Subcutaneous abdominal adipose tissue (tissue), 5 donors: ENCODE measurements around the gene PTPN14.
"Not testable (repeated sequence)": the region's sequence is repeated elsewhere in the genome, so short reads cannot be mapped to it uniquely, and the experiment has no call there.

Source experiments
- H3K27ac ChIP-seq: one replicate; pipeline ENCODE4 v1.7.0; 2013; ENCODE audit warnings: low read depth, mild to moderate bottlenecking, inconsistent platforms, low read length, moderate library complexity
- H3K27me3 ChIP-seq, 5 donors: one replicate each; pipeline ENCODE4 v1.7.0; 2013; ENCODE audit warnings: low read length in 5 of 5, inconsistent platforms in 1 of 5; ENCODE audit not compliant: control insufficient read depth in 5 of 5, insufficient read depth in 4 of 5
- H3K36me3 ChIP-seq, 5 donors: one replicate each; pipeline ENCODE4 v1.7.0; 2013; ENCODE audit warnings: low read length in 5 of 5; ENCODE audit not compliant: control insufficient read depth in 5 of 5, insufficient read depth in 5 of 5
- H3K4me1 ChIP-seq, 5 donors: one replicate each; pipeline ENCODE4 v1.7.0; 2013; ENCODE audit warnings: low read length in 5 of 5, mild to moderate bottlenecking in 3 of 5, moderate library complexity in 1 of 5; ENCODE audit not compliant: control insufficient read depth in 5 of 5, insufficient read depth in 5 of 5
- H3K4me3 ChIP-seq, 5 donors: one replicate each; pipeline ENCODE4 v1.7.0; 2013; ENCODE audit warnings: low read length in 5 of 5, low read depth in 1 of 5
- H3K9ac ChIP-seq, 5 donors: one replicate each; pipeline ENCODE4 v1.7.0; 2013; ENCODE audit warnings: low read length in 5 of 5, mild to moderate bottlenecking in 4 of 5, moderate library complexity in 3 of 5
- H3K9me3 ChIP-seq, 5 donors: one replicate each; pipeline ENCODE4 v1.7.0; 2013; ENCODE audit warnings: low read length in 5 of 5; ENCODE audit not compliant: control insufficient read depth in 5 of 5
- donor health status: healthy.
- donor health status: healthy.
- donor health status: healthy.
- donor health status: healthy.
- donor health status: healthy.

Gene PTPN14

DNA sequence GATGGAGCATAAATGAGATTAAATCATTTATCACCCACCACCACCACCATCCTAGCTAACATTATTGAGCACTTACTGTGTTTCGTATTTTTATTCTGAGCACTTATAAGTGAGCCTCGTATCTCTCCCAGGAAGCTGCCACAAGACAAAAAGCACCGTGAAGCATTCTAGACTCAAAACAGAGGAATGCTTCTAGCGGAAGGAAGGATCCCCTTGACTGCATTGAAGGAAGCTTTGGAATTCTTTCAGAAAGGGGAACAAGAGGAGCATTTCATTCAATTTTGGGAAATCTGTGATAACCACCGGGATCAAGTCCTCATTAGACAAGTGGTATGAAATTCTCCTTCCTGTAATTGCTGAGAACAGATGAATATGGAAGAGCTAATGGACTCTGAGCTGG is 66.3 kb downstream of the PTPN14 start:
- H3K4me1 ChIP-seq: no peaks in the 10 kb centered on the region
- no peaks in the 10 kb centered on the region for H3K27me3 ChIP-seq
- H3K9ac ChIP-seq: no peak overlapping the region
- no peak overlapping the region for H3K4me3 ChIP-seq
- H3K36me3 ChIP-seq: peaks cover 0 to 3% (median 0%) of the 10 kb centered on the region in 5 donors
- no peak overlapping the region for H3K27ac ChIP-seq
- H3K9me3 ChIP-seq: no peaks in the 10 kb centered on the region

GRCh38 chr1:214483180-214483579 is 68.2 kb downstream of the PTPN14 start:
- not testable (repeated sequence) for H3K4me1 ChIP-seq, H3K9me3 ChIP-seq, H3K27me3 ChIP-seq, H3K27ac ChIP-seq, H3K9ac ChIP-seq, H3K36me3 ChIP-seq, H3K4me3 ChIP-seq

- H3K27ac ChIP-seq, H3K9me3 ChIP-seq, H3K27me3 ChIP-seq, H3K4me3 ChIP-seq, H3K9ac ChIP-seq, H3K36me3 ChIP-seq, H3K4me1 ChIP-seq: not testable (repeated sequence)
Observed at GRCh38 chr1:214481983-214482634, 69.3 kb downstream of the PTPN14 start.

DNA sequence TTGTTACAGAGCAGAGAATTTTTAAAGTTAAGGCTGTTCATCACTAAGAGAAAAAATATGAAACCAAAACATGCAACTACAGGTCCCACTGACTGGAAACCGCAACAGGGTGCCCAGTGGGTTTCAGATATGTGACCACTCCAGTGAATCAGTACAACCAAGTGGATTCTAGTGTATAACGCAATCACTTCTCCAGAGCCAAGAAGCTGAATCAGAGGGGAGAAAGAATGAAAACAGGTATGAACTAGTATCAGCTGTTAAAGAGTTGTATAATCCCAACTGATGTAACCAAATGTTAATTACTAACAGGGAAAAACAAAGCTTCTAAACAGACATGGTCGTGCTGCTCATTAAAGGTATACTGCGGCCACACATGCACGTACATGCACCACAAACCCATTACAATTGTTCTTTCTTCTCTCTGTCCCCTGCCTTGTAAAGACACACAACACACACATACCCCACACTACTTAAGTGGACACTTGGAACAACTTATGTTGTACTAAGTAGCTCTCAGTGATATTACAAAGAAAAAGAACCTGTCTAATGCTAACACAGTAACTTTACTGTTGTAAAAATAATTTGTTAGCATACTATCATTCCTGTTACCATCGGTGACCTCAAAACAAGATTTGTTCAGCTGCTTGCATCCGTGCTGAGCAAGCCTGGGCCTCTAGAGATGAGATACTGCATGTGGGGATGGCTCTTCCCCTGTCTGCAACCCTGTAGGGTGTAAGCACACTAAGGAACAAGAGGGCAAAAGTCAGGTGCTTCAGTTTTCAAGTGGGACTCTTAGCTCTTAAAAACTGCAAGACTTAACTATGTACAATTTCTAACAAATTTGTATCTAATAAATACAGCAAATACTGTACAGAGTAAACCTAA is 74.2 kb downstream of the PTPN14 start:
- H3K36me3 ChIP-seq: no peaks in the 10 kb centered on the region
- H3K27me3 ChIP-seq: no peaks in the 10 kb centered on the region
- no peak overlapping the region for H3K27ac ChIP-seq
- no peaks in the 10 kb centered on the region for H3K9me3 ChIP-seq
- H3K9ac ChIP-seq: no peak overlapping the region
- peaks cover 0 to 38% (median 9%) of the 10 kb centered on the region in 5 donors for H3K4me1 ChIP-seq
- no peak overlapping the region for H3K4me3 ChIP-seq

DNA sequence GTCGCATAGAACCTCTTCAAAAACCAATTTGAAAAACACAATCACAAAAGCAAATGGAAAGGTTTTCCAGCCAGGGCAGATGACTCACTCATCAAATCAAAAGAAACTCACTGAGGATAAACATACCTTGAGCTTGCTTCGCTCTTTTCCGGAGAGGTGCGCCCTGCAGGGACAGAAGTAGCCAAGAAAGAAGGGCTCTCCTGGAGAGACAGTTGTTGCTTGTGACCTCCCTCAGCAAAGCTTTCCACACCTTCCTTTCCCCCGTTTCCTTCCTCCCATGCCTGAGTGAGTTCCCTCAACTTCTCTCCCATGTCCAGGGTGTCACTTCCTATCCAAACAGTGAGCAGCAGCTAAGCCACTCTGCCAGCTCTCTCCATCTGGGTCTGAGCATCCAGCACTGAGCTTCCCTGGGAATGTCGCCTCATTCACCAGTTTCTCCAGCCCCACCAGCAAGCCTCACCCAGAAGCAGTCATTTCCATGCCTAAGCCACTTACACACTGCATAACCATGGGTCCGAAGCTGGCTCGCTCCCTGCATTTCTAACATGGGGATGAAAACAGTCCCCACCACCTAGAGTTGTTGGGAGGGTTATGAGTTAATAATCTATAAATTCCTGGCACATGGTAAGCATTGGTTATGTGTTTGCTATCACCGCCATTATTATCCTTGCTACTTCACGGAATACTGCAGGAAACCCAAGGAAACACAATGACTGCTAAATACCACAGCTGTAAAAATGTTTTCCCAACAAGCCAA is 75.0 kb downstream of the PTPN14 start:
- Histone ChIP-seq H3K9me3 (no peaks in the 10 kb centered on the region), H3K36me3 (no peaks in the 10 kb centered on the region), H3K27ac (no peak overlapping the region), H3K27me3 (no peaks in the 10 kb centered on the region), H3K9ac (no peak overlapping the region), H3K4me3 (no peak overlapping the region), H3K4me1 (peaks cover 0 to 38% (median 9%) of the 10 kb centered on the region in 5 donors)

GRCh38 chr1:214475746-214476145 is 75.7 kb downstream of the PTPN14 start:
- Histone ChIP-seq H3K9me3 (no peaks in the 10 kb centered on the region), H3K36me3 (no peaks in the 10 kb centered on the region), H3K9ac (no peak overlapping the region), H3K27ac (no peak overlapping the region), H3K4me3 (no peak overlapping the region), H3K27me3 (no peaks in the 10 kb centered on the region), H3K4me1 (peaks cover 0 to 38% (median 9%) of the 10 kb centered on the region in 5 donors)

DNA sequence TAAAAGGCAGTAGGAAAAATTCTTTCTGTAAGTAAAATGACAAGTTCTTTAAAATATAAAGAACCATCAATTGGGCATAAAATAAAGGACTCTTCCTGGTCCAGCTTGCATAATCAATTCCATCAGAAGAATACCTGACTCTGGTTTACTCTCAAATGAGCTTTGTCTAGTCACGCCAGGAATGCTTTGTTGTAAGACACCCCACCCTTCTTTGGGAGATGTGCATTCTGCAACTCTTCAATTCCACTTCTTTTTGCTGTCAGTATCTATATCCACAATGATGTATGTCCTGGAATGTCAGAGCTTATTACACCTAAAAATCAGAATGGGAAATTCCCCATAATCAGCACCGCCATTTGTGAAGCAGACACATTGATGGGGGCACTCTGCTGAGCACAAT is 76.1 kb downstream of the PTPN14 start:
- no peak overlapping the region for H3K27ac ChIP-seq

GRCh38 chr1:214474467-214474866 is 76.9 kb downstream of the PTPN14 start:
- no peaks in the 10 kb centered on the region for H3K36me3 ChIP-seq
- H3K27ac ChIP-seq: no peak overlapping the region
- H3K4me3 ChIP-seq: no peak overlapping the region
- H3K27me3 ChIP-seq: no peaks in the 10 kb centered on the region
- no peak overlapping the region for H3K9ac ChIP-seq
- H3K9me3 ChIP-seq: no peaks in the 10 kb centered on the region
- H3K4me1 ChIP-seq: peaks cover 0 to 38% (median 9%) of the 10 kb centered on the region in 5 donors

More for the DNA sequence above, 76.1 kb downstream of the PTPN14 start:
- H3K4me3 ChIP-seq: no peak overlapping the region
- no peaks in the 10 kb centered on the region for H3K27me3 ChIP-seq
- H3K4me1 ChIP-seq: peaks cover 0 to 38% (median 9%) of the 10 kb centered on the region in 5 donors
- H3K9ac ChIP-seq: no peak overlapping the region
- no peaks in the 10 kb centered on the region for H3K36me3 ChIP-seq
- no peaks in the 10 kb centered on the region for H3K9me3 ChIP-seq

- no peak overlapping the region for H3K27ac ChIP-seq
- H3K27me3 ChIP-seq: no peaks in the 10 kb centered on the region
- H3K9me3 ChIP-seq: no peaks in the 10 kb centered on the region
- no peaks in the 10 kb centered on the region for H3K36me3 ChIP-seq
- peaks cover 0 to 38% (median 9%) of the 10 kb centered on the region in 5 donors for H3K4me1 ChIP-seq
- no peak overlapping the region for H3K9ac ChIP-seq
- no peak overlapping the region for H3K4me3 ChIP-seq
Observed at GRCh38 chr1:214473862-214474261, 77.5 kb downstream of the PTPN14 start.

DNA sequence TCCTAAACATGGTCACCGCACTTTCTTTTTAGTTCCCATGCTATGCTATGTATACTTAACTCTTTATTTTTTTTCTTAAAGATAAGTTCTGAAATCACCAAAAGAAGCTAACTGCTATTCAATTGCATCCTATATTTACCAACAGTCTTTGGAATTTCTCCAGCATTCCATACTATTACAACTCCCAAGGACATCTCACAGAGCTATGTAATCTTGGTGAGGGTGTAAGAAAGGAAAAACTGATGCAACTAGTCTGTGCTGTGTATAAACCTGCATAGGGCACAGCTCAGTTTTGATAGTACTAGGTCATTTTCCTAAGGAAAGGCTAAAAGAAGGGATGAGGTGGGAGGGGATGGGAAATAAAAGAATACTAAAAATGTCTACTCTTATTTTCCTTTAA is 78.0 kb downstream of the PTPN14 start:
- Histone ChIP-seq H3K27me3 (no peaks in the 10 kb centered on the region), H3K9ac (no peak overlapping the region), H3K27ac (no peak overlapping the region), H3K4me3 (no peak overlapping the region), H3K4me1 (peaks cover 0 to 38% (median 9%) of the 10 kb centered on the region in 5 donors), H3K9me3 (no peaks in the 10 kb centered on the region), H3K36me3 (no peaks in the 10 kb centered on the region)
